GM21381 (cell line): ENCODE results near the gene TPST1.
"Not testable (repeated sequence)": the region's sequence is repeated elsewhere in the genome, so short reads cannot be mapped to it uniquely, and the experiment has no call there.

Experiments
- ATAC-seq: cut with Tn5 transposase; IDR thresholded peaks from one replicate; pipeline ENCODE4 v1.9.1; 2021; ENCODE audit warnings: mild to moderate bottlenecking, moderate library complexity; ENCODE audit not compliant: unreplicated experiment

Gene TPST1

DNA sequence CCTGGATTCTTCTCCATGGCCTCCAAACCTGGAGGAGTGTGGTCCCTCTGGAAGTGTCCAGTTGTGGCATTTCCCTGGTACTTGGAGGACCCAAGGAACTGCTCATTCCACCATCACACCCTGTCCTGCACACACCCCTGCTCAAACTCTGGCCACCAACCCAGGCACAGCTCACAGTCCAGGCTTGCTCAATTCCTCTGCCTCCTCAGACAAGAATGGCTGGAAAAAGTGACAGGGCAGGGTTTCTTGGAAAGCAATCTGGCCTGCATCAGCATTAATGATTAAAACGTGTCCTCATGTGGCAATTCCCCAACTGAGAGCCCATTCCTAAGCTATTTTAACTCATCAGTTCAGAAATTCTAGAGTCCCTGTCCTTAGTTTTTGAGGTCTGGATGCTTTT lies 17.2 kb upstream of the TPST1 start:
- ATAC-seq, result no peak

DNA sequence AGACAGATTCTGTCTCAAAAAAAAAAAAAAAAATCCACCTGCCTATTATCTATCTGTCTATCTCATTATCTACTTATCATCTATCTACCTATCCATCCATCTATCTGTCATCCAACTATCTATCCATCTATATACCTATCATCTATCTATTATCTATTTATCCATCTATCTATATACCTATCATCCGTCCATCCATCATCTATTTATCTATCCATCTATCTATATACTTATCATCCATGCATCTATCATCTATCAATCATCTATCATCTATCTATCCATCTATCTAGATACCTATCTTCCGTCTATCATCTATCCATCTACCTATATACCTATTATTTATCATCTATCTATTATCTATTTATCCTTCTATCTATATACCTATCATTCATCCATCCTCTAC lies 16.5 kb upstream of the TPST1 start:
- no peak for ATAC-seq

DNA sequence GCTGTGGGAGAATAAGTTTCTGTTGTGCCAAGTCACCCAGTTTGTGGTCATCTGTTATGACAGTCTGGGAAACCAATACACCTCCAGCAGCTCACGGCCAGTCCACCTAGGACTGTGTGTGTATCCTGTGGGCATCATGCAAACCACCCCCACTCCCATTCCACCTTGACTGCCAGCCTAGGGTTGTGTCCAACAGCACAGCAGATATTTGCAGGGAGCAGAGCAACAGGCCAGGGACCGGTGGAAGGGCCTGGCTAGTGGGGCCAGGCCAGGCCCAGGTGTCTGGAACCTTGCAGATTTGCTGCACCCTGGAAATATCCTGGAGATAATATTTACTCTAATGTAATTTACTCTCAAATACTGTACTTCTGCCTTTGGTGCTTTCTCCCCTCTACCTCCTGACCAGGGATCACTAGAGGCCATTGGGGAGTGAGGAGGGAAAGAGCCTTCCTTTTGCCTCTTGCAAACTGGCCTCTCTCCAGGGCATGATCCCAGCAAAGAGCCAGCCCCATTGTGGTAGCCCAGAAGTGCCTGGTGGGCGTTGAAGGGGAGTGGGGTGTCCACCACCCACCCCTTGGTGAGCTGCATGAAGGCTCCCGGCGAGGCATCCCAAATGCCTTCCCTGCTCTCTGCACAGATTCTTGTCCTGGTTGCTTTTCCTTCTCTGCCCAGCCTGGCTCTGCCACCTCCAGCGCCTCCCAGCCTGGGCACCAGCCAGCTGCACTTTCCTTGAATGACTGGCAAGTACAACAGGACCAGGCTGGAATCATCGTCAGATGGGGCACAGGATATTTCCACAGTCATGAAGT lies 15.2 kb upstream of the TPST1 start:
- ATAC-seq, result no peak

DNA sequence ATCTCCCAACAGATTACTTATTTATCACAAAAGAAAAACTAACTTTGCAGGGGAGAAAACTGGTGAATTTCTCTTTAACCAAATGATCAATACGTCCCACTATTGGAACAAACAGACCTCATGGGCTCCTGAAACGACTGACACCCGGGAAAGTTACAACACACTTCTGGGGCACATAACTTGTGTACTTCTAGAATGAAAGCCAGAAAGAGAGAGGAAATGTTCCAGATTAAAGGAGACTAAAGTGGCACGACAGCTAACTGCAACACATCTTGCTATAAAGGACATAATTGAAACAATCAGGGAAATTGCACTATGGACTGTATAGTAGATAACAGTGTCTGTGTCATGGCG lies 14.7 kb upstream of the TPST1 start:
- ATAC-seq, result no peak

DNA sequence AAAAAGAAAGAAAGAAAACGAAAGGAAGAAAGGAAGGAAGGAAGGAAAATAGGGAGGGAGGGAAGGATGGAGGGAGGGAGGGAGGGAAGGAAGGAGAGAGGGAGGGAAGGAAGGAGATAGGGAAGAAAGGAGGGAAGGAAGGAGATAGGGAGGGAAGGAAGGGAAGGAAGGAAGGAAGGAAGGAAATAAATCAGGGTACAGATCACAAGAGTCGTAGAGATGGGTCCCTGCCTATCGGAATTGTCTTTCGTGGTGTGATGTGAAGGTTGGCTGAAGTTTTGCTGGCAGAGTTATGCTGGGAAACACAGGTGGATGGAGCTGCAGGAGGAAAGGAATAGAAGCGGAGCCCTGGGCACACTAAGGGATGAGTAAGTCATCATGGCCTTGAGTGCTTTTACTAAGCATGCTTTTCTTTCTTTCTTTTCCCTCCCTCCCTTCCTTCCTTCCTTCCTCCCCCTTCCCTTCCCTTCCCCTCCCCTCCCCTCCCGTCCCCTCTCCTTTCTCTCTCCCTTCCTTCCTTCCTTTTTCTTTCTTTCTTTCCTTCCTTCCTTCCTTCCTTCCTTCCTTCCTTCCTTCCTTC lies 11.9 kb upstream of the TPST1 start:
- ATAC-seq, result no peak

DNA sequence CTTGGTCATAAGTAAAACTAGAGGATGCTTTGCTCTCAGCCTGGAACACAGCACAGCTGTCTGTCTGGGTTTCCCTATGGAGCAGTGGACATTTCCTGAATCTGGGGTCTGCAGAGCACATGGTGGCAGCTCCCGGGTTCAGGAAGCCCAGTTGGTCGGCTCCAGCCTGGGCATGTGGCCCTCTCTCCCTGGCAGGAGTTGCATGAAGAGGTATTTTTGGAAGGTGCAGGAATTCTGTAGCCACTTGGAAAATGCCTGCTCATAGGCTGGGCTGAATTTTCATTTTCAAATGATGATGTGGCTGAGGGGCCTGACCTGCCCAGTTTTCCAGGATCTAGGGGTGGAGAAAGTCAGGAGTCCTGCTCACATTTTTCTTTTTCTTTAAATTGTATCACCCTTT lies 6.7 kb upstream of the TPST1 start:
- no peak for ATAC-seq

DNA sequence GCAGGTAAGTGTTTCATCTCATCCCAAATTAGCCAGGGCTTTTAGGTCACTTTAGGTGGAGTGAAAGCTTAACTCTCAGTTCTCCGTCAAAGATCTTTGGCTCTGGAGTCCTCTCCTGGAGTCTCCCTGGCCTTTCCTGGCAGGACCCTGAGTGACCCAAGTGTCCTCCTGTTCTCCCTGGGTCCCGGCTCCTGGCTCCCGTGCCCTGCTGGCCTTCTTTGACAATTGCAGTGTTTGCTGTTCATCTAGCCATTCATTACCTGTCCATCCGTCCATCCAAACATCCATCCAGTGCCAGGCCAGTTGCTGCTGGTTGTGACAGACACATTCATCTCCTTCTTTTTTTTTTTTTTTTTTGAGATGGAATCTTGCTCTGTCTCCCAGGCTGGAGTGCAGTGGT lies 6.2 kb upstream of the TPST1 start:
- ATAC-seq, result no peak

DNA sequence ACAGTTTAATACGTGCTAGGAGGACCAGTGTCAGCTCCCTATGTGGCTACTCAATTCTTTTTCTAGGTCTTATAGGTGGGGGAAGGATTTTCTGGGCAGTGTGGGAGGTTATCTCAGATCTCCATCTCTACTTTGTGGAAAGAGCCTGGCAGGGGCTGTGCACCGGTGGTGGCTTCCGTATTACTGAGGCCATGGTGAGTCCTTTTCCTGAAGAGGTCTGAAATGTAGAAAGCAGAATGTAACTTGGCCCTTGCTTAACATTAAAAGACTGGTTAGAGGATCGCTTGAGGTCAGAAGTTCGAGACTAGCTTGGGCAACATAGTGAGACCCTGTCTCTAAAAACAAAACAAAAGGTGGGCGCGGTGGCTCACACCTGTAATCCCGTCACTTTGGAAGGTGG lies 2.7 kb upstream of the TPST1 start:
- ATAC-seq, result no peak

DNA sequence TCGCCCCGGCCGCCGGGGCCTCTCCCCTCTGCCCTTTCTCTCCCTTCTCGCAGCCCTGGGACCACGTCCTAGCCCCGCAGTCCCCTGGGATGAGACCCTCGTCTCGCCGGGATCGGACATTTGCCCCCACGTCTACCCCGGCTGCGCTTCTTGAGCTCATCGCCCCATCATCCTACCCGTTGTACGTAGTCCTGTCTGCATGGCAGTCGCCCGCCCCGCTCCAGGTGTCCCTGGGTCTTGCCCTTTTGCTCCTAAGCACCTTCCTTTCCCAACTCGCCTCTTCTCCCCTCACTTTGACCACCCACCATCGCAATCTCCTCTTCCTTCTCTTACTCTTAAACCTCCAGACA lies 582 bp downstream of the TPST1 start:
- ATAC-seq, result no peak

DNA sequence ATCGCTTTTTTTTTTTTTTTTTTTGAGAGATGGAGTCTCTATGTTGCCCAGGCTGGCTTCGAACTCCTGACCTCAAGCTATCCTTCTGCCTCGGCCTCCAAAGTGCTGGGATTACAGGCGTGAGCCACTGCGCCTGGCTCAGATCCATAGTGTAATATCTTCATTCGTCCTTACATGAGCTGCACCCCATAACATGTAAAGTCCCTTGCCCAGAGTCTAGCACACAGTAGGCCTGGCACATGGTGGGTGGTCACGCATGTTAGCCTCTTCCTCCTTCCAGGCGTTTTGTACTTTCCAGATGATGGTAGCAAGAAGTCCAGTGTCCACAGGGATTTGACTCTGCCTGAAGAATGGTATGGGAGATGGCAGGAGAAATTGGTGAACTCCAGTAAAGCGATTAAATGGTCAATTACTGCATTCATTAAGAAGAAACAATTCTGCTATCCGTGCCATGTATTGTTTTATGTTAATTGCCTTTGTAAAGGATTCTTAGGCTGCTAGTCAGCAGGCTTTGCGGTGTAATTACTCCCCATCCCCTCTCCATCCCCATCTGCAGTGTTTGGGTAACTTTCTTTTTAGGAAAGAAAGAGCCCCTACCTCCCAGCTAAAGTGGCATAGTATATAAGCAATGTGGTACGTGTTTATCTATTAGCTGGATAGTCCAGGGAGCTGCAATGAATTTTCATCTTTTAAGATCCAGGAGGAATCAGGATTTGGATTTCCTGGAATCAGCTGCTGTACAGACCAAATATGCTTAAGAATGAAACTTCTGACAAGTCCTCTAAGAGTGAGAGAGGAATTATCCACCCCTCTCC lies 1.2 kb downstream of the TPST1 start:
- no peak for ATAC-seq

DNA sequence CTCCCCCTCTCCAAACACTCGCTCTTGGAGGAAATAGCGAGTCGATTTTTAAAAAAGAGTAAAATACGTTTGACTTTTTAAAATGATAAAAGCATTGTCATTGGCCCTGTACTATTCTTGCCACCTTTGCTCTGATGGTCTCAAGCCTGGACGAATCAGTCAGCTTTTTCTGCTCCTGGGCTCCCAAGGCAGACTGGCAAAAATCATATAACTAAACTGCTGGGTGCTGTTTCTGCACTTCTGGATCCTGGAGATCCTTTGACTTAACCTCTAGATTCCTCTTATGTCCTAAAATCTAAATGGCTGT lies 1.8 kb downstream of the TPST1 start:
- no peak for ATAC-seq

DNA sequence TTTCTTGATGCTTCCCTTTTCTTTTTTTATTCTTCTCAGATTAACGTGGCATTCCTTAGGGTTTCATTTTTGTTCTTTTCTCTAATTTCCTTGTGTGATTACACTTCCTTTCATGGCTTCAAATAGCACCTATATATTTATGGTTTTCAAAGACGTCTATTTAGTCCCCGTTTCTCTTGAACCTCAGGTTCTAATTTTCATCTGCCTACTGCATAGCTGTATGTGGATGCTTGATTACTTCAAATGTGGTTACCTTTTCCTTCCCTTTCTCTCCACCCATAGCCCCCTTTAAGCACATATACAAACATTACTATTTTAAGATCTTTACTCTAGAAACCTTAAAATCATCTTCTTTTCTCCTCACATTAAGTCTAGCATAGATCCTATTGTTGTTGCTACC lies 2.4 kb downstream of the TPST1 start:
- no peak for ATAC-seq

DNA sequence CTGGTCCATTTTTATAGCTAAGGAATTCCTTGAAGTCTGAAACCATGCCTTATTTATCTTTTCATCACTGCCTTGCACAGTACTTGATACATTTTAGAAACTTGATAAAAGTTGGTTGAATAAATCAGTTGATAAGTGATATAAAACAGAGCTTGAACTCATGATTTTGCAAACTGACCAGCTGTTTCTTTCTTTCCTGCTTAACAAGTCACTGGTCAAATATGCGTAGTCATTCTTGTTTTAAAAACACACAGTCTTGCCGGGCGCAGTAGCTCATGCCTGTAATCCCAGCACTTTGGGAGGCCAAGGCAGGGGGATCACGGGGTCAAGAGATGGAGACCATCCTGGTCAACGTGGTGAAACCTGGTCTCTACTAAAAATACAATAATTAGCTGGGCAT lies 6.3 kb downstream of the TPST1 start:
- ATAC-seq, result no peak

DNA sequence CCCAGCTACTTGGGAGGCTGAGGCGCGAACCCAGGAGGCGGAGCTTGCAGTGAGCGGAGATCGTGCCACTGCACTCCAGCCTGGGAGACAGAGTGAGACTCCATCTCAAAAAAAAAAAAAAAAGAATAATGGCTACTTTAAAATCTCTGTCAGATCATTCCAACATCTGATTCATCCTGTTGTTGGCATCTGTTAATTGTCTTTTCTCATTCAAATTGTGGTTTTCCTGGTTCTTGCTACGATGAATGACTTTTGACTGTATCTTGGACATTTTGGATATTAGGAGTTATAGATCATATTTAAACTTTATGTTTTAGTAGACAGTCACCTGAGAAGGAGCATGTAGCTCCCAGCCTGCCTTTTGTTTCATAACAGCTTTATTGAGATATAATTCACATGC lies 8.5 kb downstream of the TPST1 start:
- no peak for ATAC-seq

DNA sequence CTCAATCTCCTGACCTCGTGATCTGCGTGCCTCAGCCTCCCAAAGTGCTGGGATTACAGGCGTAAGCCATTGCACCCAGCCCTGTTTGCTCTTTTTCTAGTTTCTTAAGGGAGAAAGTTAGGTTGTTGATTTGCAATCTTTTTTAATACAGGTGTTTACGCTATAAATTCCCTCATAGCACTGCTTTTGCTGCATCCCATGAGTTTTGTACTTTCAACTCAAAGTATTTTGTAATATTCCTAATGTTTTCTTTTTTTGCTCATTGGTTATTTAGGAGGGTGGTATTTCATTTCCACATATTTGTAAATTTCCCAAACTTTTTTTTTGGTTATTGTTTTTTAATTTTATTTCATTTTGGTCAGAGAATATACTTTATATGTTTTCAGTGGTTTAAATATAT lies 11.6 kb downstream of the TPST1 start:
- no peak for ATAC-seq

DNA sequence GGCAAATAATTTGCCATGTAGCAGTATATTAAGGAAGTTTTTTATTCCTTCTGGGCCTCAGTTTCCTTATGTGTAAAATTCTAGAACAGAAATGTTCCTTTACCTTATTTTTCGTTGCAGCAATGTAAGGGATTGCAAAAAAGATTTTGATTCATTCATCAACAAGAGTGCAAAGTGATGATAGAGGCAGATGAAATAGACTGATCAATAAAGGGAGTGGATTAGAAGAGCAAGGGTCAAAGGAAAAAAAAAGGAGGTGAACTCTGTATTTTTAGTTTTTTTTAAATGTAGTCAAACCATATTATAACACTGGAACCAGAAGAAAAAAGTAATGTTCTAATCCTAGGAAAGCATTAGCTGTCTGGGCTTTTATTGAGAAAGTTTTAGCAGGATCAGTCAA lies 14.7 kb downstream of the TPST1 start:
- no peak for ATAC-seq

DNA sequence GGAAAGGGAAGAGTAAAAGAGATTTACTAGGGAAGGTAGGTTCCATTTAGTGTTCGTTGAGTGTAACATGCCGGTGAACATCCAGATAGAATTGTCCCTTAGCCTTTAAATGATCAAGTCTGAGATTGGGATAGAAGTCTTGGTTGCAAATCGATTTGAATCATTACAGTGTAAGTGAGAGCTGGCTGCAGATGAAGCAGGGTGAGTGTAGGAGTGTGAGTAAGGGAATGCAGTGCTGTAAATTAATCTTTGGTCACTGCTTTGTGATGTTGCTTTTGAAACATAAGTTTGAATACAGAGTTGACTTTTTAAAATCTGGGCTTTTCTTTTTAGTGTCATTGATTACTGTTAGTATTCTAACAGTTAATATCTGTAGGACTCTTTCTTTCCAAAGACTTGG lies 16.3 kb downstream of the TPST1 start:
- ATAC-seq, result no peak

DNA sequence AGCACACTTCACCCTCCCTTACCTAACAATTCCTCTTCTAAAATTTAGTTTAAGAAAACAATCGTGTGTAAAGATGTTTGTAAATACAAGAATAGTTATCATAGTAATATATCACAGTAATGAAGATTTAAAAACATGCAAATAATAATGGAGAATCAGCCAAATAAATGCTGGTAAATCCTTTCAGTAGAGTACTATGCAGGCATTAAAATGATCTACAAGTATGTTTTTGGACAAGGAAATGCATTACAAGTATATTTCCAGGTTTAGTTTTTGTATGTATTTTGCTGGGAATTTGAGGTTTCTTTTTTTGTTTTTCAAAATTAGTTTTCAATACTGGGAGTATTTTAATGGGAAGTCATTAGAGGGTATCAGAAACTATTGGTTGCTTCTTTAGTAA lies 22.7 kb downstream of the TPST1 start:
- no peak for ATAC-seq

DNA sequence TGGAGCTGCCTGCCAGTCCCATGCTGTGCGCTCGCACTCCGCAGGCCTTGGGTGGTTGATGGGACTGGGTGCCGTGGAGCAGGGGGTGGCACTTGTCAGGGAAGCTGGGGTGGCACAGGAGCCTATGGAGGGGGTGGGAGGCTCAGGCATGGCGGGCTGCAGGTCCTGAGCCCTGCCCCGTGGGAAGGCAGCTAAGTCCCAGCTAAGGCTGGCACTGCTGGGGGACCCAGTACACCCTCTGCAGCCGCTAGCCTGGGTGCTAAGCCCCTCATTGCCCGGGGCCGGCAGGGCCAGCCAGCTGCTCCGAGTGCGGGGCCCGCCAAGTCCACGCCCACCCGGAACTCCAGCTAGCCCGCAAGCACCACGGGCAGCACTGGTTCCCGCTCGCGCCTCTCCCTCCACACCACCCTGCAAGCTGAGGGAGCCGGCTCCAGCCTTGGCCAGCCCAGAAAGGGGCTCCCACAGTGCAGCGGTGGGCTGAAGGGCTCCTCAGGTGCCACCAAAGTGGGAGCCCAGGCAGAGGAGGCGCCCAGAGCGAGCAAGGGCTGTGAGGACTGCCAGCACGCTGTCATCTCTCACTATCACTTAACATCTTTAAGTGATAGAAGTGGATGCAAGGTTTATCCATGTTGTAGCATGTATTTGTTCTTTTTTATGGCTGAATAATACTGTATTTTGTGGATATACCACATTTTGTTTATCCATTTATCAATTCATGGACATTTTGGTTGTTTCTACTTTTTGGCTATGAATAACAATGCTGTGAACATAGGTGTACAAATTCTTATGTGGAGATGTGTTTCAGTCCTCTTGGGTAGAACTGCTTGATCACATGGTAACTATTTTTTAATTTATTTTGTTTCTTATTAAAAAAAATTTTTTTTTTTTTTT lies 26.4 kb downstream of the TPST1 start:
- ATAC-seq, result not testable (repeated sequence)

DNA sequence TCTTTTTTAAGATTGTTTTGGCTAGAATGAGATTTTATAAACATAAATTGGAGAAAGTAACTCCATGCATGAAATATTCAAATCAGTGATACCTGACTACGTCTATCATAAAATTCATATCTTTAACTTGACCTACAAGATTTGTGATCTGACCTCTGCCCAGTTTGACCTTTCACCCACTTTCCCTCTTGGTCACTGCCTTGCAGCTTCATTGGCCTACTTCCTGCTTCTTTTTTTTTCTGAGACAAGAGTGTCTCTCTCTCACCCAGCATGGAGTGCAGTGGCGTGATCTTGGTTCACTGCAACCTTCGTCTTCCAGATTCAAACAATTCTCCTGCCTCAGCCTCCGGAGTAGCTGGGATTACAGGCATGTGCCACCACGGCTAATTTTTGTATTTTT lies 28.5 kb downstream of the TPST1 start:
- no peak for ATAC-seq

DNA sequence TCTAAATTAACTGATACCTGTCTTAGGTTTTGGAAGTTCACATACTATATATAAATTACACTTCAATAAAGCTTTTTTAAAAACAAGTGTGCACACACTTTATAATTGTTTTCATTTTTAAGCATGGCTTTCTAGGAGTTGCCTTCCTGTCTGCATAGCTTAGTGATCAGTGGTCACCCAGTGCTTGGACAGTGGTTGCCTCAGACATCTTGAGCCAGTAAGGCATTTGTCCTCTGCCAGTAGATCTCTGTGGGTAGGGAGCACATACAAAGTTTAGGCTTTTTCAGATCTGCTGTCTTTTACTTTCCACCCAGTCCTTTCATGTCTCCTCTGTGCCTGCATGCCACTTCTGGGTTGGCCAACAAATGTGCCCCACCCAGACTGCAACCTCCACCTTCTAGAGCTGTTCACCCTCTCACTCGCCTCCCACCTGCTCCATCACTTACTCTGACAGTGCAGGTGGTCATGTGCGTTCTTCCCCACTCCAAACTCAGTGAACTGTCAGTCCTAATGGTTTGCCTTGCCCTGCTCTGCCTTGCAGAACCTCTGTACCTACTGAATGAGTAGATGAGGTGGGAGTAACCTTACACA lies 31.7 kb downstream of the TPST1 start:
- no peak for ATAC-seq
